Measurements from ENCODE around the gene STEAP1B. TPM values are rescaled to one million over a fixed set of nuclear protein-coding genes. Genes with fewer than 3 reads are reported as not detected.

Gene STEAP1B
- total RNA-seq, 1 donor, result 31.8 TPM

DNA sequence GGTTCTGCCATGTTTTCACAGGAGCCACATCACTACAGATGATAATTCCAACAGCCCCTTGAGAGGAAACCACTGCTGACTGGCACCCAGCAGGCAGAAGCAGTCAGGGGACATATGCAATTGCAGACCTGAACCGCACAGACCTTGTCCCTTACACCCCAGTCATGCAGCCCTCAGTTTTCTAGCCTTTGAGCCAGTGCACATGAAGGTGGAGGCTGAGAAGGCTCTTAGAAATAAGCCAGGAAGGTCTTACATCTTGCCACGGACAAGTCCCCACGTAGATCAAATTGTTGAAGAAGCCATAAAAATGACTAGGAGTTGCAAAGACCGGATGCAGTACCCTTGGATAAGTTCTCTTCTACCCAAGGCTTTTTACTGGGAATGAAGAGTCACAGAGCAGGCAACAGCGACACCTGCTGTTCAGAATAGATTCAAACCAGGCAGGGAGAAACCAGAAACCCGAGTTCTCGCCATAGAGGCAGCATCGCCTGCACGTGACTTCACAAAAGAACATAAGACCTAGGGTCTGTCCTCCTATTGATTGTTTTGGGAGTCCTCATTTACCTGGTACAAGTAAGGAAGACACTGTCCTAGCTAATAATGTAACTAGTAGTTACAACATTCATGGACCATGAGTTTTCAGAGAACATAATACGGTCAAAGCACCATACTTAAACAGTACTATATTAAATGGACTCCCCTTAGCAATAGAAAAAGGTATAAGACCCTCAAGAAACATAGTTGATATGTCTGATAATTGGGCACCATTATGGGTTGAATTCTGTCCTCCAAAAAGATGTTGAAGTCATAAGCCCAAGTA is 11.1 kb downstream of the STEAP1B start:
- Histone ChIP-seq H3K27me3 (ENCODE audit: insufficient read depth, low read length) (no peaks in the 10 kb centered on the region), H3K4me2 (ENCODE audit: insufficient read depth, low read length) (no peak overlapping the region), H3K36me3 (ENCODE audit: insufficient read depth, low read length) (peaks cover 27% of the 10 kb centered on the region), H3K79me2 (ENCODE audit: insufficient read depth, low read length) (peaks cover 37% of the 10 kb centered on the region), H3K4me1 (ENCODE audit: insufficient read depth, low read length) (peaks cover 16% of the 10 kb centered on the region), H4K20me1 (ENCODE audit: insufficient read depth, low read length) (no peaks in the 10 kb centered on the region), H3K9me3 (ENCODE audit: low read depth, low read length) (no peaks in the 10 kb centered on the region), H2AFZ (ENCODE audit: low read length) (no peak overlapping the region), H3K27ac (ENCODE audit: low read depth, low read length) (peak overlapping the region; percentile 2), H3K4me3 (ENCODE audit: insufficient read depth, low read length) (no peak overlapping the region)
- peak; percentile 89 for DNase-seq (ENCODE audit: insufficient read length, low spot score, missing footprints)
- TF ChIP-seq CTCF (IDR thresholded peaks at IDR 0.05; ENCODE audit: extremely low read depth, low read depth, low read length), result peak; percentile 96

DNA sequence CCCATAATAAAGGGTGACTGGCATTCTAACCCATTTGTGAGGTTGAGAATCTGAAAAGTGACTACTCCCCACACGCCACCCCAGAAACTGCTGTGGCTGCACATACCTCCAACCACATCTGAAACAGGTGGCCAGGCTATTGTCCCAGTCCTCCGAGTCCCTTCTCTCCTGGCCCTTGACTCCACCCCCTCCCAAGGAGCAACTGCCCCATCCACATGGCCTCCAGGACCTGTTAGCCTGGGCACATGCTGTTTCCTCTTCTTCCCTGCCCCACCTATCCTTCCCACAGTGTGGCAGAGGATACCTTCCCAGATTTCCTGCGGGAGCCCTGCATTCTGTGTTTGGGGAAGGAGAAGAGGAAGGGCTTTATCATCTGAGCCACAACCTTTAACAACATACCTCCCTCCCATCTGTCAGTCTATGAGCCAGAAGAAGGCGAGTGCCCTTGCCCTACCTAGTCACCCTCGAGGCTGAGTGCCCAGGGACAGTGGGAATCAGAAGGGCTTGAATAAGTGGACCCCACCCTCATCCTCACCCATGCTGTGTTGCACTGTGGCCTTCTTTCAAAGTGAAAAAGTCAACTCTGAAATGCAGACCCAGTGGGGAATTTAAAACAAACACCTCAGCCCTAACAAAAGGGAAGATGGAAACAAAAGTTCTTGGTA is 11.9 kb downstream of the STEAP1B start:
- Histone ChIP-seq H2AFZ (ENCODE audit: low read length) (no peak overlapping the region), H4K20me1 (ENCODE audit: insufficient read depth, low read length) (no peaks in the 10 kb centered on the region), H3K4me2 (ENCODE audit: insufficient read depth, low read length) (no peak overlapping the region), H3K27ac (ENCODE audit: low read depth, low read length) (peak overlapping the region; percentile 2), H3K4me1 (ENCODE audit: insufficient read depth, low read length) (peaks cover 22% of the 10 kb centered on the region), H3K36me3 (ENCODE audit: insufficient read depth, low read length) (peaks cover 21% of the 10 kb centered on the region), H3K79me2 (ENCODE audit: insufficient read depth, low read length) (peaks cover 37% of the 10 kb centered on the region), H3K27me3 (ENCODE audit: insufficient read depth, low read length) (no peaks in the 10 kb centered on the region), H3K4me3 (ENCODE audit: insufficient read depth, low read length) (no peak overlapping the region), H3K9me3 (ENCODE audit: low read depth, low read length) (no peaks in the 10 kb centered on the region)
- no peak for DNase-seq (ENCODE audit: insufficient read length, low spot score, missing footprints)
- TF ChIP-seq CTCF (IDR thresholded peaks at IDR 0.05; ENCODE audit: extremely low read depth, low read depth, low read length), result no peak

- H3K4me1 ChIP-seq (ENCODE audit: insufficient read depth, low read length), result peaks cover 29% of the 10 kb centered on the region
- H4K20me1 ChIP-seq (ENCODE audit: insufficient read depth, low read length), result no peaks in the 10 kb centered on the region
- no peak for TF ChIP-seq CTCF (IDR thresholded peaks at IDR 0.05; ENCODE audit: extremely low read depth, low read depth, low read length)
- H3K27me3 ChIP-seq (ENCODE audit: insufficient read depth, low read length), result no peaks in the 10 kb centered on the region
- DNase-seq (ENCODE audit: insufficient read length, low spot score, missing footprints), result no peak
- H3K79me2 ChIP-seq (ENCODE audit: insufficient read depth, low read length), result peaks cover 42% of the 10 kb centered on the region
- H3K27ac ChIP-seq (ENCODE audit: low read depth, low read length), result peak overlapping the region; percentile 27
- no peak overlapping the region for H3K4me2 ChIP-seq (ENCODE audit: insufficient read depth, low read length)
- no peak overlapping the region for H3K4me3 ChIP-seq (ENCODE audit: insufficient read depth, low read length)
- no peaks in the 10 kb centered on the region for H3K9me3 ChIP-seq (ENCODE audit: low read depth, low read length)
- H3K36me3 ChIP-seq (ENCODE audit: insufficient read depth, low read length), result peaks cover 25% of the 10 kb centered on the region
- H2AFZ ChIP-seq (ENCODE audit: low read length), result no peak overlapping the region
Measured at GRCh38 chr7:22486597-22486996, 13.4 kb downstream of the STEAP1B start.

- H3K36me3 ChIP-seq (ENCODE audit: insufficient read depth, low read length), result peaks cover 26% of the 10 kb centered on the region
- peak overlapping the region; percentile 19 for H3K27ac ChIP-seq (ENCODE audit: low read depth, low read length)
- H3K9me3 ChIP-seq (ENCODE audit: low read depth, low read length), result no peaks in the 10 kb centered on the region
- H3K4me1 ChIP-seq (ENCODE audit: insufficient read depth, low read length), result peaks cover 29% of the 10 kb centered on the region
- no peak for TF ChIP-seq CTCF (IDR thresholded peaks at IDR 0.05; ENCODE audit: extremely low read depth, low read depth, low read length)
- no peaks in the 10 kb centered on the region for H4K20me1 ChIP-seq (ENCODE audit: insufficient read depth, low read length)
- H3K27me3 ChIP-seq (ENCODE audit: insufficient read depth, low read length), result no peaks in the 10 kb centered on the region
- H3K79me2 ChIP-seq (ENCODE audit: insufficient read depth, low read length), result peaks cover 47% of the 10 kb centered on the region
- DNase-seq (ENCODE audit: insufficient read length, low spot score, missing footprints), result no peak
- H3K4me3 ChIP-seq (ENCODE audit: insufficient read depth, low read length), result no peak overlapping the region
- H2AFZ ChIP-seq (ENCODE audit: low read length), result no peak overlapping the region
- no peak overlapping the region for H3K4me2 ChIP-seq (ENCODE audit: insufficient read depth, low read length)
Measured at GRCh38 chr7:22485189-22485588, 14.8 kb downstream of the STEAP1B start.
